HG02973 (cell line): ENCODE measurements around the gene DDX42.

Experiments used
- ATAC-seq: cut with Tn5 transposase; IDR thresholded peaks from one replicate; pipeline ENCODE4 v1.9.1; 2021; ENCODE audit warnings: moderate library complexity; ENCODE audit not compliant: unreplicated experiment

Gene DDX42

GRCh38 chr17:63774141-63774968 lies at the start of gene DDX42:
Gene DDX42 (plus strand): TSS chr17:63774170. CDS start chr17:63787050, 12,880 bp downstream.
- ATAC-seq = no peak

DNA sequence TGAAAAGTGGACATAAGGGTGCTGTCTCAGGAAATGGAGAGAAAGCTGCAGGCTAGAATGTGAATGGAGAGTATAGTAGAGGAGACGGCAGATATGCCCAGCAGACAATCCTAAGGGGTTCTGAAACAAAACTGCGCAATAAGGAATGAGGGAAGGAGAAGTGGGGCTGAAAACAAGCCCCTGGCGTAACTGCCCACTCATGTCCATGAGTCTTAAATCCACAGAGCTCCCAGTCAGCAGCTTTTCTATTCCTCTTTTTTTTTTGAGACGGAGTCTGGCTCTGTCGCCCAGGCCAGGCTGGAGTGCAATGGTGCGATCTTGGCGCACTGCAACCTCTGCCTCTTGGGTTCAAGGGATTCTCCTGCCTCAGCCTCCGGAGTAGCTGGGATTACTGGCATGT lies 38.3 kb upstream of the DDX42 start:
- ATAC-seq = no peak

- ATAC-seq = no peak
These were observed 33.4 kb upstream of the DDX42 start for GRCh38 chr17:63740464-63741142.

GRCh38 chr17:63741143-63741407 lies 32.9 kb upstream of the DDX42 start:
- peak; percentile 27 for ATAC-seq

- ATAC-seq = peak; percentile 82
These were observed 32.4 kb upstream of the DDX42 start, which contains the start of gene STRADA for GRCh38 chr17:63741408-63742173. Gene STRADA (minus strand): TSS chr17:63741799. CDS start chr17:63728369, 13,430 bp downstream.

DNA sequence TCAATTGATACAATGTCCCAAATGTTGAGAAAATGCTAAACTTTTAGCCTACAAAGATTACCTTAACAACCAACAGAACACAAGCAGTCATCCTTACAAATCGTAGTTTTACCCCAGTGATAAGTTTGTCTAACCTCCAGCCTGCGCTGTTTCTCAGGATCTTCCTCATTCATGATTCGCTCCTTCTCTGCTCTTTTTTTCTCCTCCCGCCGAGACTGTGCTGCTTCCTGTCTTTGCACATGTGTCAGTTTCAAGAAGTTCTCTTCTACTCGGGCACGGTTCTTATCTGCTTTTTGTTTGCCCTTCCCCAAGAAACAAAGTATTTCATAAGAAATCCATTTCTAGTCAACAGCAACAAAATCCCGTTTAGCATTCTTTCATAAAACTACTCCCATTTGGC lies 22.2 kb upstream of the DDX42 start:
- no peak for ATAC-seq

DNA sequence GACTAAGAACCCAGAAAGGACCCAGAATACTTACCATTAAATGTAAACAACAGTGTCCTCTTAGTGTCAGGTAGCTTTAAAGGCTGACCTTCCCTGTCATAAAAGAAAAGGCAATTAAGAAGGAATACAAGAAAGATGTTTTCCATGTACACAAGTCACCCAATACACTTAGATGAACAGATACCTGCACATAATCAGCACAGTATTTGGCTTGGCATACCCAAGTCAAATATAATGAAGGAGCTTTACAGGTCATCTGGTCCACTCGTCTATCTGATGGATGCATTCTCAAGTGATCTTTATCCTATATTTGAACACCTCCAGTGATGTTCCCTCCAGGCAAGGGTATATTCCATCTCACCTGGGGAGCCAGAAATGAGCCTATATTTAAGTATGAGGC lies 21.3 kb upstream of the DDX42 start:
- no peak for ATAC-seq

DNA sequence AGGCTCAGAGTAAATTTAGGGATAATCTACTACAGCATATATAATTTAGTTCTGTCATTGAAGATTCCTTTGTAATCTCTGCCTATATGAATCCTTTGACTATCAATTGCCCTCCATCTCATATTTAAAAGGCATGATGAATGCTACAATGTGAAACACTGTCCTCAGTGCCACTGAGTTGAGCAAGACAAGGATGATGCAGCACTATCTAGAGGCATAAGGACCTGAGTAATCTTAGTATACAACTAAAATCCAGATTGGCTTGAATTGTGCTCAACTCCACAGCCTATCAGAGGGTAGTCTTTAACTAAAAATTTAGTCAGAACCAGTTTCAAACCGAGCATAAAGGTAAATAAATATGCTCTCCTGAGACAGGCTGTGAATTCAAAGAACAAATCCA lies 20.8 kb upstream of the DDX42 start:
- no peak for ATAC-seq

GRCh38 chr17:63754046-63754445 lies 19.9 kb upstream of the DDX42 start:
- no peak for ATAC-seq

DNA sequence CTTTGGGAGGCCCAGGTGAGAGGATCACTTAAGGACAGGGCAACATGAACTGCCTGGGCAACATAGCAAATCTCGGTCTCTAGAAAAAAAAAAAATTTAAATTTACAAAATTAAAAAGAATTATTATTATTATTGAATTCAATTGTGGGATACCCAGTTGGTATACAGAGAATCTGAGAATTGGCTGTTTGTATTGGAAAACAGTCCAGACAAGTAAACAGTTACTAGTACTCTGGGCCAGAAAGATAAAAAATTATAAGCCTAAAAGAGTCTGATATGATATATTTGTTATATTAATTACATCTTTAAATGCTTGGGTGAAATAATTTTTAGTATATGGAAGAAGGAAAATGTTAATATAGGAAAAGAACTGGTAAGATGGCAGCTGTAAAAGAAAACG lies 15.5 kb upstream of the DDX42 start:
- no peak for ATAC-seq

DNA sequence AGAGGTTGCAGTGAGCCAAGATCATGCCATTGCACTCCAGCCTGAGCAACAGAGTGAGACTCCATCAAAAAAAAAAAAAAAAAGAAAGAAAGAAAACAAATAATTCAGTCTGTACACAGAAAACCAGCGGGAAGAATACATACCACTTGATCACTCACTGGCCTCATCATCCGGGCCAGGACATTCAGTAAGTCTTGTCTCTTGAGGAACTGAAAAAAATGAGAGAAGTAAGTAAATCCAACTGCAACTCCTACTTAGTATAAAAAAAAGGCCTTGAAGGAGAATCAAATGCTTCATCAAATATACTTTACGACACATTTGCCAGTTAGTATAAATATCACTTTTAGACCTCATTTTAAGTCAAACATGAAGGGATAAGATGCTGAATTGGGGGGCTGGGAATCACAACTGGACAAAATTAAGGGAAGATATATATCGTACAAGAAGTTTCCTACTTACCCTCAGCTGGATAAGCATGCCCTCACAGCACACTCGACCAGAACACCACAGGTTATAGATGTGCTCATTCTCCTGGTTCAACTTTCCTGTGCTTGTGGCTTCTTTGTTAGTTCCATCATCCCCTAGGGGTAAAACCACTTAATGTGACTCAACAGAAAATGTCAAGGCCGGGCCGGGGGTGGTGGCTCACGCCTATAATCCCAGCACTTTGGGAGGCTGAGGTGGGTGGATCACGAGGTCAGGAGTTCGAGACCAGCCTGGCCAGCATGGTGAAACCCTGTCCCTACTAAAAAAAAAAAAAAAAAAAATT lies 13.0 kb upstream of the DDX42 start:
- ATAC-seq = no peak

GRCh38 chr17:63762161-63763078 lies 11.6 kb upstream of the DDX42 start:
- no peak for ATAC-seq

GRCh38 chr17:63764716-63765115 lies 9.3 kb upstream of the DDX42 start:
- ATAC-seq = no peak

DNA sequence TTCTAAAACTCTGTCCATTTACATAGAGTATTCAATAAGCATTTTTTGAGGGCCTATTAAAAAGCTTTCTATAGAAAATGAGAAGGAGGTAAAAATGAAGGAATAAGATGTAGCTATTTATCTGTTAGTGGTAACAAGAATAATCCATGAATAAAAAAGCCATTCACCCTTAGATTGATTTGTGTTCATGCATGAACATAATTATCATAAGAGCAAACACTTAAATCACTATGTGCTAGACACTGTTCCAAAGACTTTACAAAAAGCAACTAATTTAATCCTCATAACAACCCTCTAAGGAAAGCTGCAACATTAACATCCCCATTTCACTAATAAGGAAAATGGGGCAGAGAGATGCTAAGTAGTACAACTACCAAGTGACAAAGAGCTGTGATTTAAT lies 7.2 kb upstream of the DDX42 start:
- no peak for ATAC-seq

DNA sequence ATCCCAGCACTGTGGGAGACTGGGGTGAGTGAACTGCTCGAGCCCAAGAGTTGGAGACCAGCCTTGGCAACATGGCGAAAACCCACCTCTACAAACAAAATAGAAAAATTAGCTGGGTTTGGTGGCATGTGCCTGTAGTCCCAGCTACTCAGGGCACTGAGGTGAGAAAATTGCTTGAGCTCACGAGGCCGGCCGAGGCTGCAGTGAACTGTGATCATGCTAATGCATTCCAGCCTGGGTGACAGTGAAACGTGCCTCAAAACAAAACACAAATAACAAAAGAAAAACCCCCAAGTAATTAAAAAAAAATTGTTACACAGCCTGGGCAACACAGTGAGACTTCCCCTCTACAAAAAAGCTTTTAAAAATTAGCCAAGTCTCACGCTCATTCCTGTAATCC lies 5.5 kb upstream of the DDX42 start:
- no peak for ATAC-seq

DNA sequence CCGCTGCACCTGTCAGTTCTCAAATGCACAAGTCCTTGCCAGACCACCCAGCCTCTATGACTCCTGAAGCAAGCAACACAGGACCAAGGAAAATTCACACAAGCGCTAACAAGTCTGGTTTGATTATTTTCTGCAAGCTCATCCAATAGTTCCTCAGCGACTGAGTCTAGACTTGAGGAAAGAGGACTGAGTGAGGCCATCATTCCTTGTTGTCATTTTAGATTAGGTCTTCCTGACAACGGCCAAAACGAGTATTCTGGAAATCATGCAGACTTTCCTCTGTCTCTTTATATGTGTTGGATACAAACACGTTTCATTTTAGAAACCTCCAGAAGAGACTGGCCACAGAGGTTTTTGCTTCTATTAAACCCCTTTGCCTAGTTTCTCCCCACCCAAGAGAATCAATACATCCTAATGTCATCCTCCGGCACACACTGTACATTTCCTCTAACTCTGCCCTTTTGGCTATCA lies 1.1 kb upstream of the DDX42 start:
- no peak for ATAC-seq

GRCh38 chr17:63773272-63774140 lies 464 bp upstream of the DDX42 start, which contains the start of gene CCDC47:
Gene CCDC47 (minus strand): TSS chr17:63773597. CDS start chr17:63766175, 7,422 bp downstream.
- peak; percentile 78 for ATAC-seq

- no peak for ATAC-seq
These were observed 947 bp downstream of the DDX42 start for GRCh38 chr17:63774969-63775265.

- ATAC-seq = no peak
These were observed 1.4 kb downstream of the DDX42 start for GRCh38 chr17:63775420-63775819.
